Neuronal stem cell (in vitro differentiated cells): Measurements from ENCODE around the gene ICA1.

Experiments used
- DNase-seq: peaks from one replicate; pipeline ENCODE4 v3.0.0-alpha.2; 2013; ENCODE audit warnings: low spot score
- H2AFZ ChIP-seq: one replicate; pipeline ENCODE4 v1.6.1; 2013; ENCODE audit warnings: mild to moderate bottlenecking, low read length, inconsistent platforms
- H2AK5ac ChIP-seq: 2 replicates; pipeline ENCODE4 v1.6.1; 2013; ENCODE audit warnings: low read depth, mild to moderate bottlenecking, inconsistent platforms, low read length, moderate library complexity, mixed read lengths
- H2BK120ac ChIP-seq: 2 replicates; pipeline ENCODE4 v1.6.1; 2013; ENCODE audit warnings: low read depth, mild to moderate bottlenecking, inconsistent platforms, low read length, moderate library complexity, mixed read lengths
- H2BK12ac ChIP-seq: one replicate; pipeline ENCODE4 v1.6.1; 2013; ENCODE audit warnings: low read length, inconsistent platforms
- H2BK15ac ChIP-seq: 2 replicates; pipeline ENCODE4 v1.6.1; 2013; ENCODE audit warnings: mild to moderate bottlenecking, low read length, inconsistent platforms, mixed read lengths
- H2BK5ac ChIP-seq: one replicate; pipeline ENCODE4 v1.6.1; 2013; ENCODE audit warnings: inconsistent platforms, mild to moderate bottlenecking, low read length, moderate library complexity
- H3K14ac ChIP-seq: one replicate; pipeline ENCODE4 v1.6.1; 2013; ENCODE audit warnings: low read length, inconsistent platforms
- H3K18ac ChIP-seq: 2 replicates; pipeline ENCODE4 v1.6.1; 2013; ENCODE audit warnings: low read length, inconsistent platforms
- H3K23ac ChIP-seq: 2 replicates; pipeline ENCODE4 v1.6.1; 2013; ENCODE audit warnings: low read depth, mild to moderate bottlenecking, mixed read lengths, low read length, inconsistent platforms; ENCODE audit not compliant: poor library complexity
- H3K27ac ChIP-seq: replicated peaks from 3 replicates; pipeline ENCODE4 v1.5.1; 2013; ENCODE audit warnings: low read length, inconsistent platforms
- H3K27me3 ChIP-seq, 3 experiments: 2 replicates each; pipeline ENCODE4 v1.6.1; 2013; ENCODE audit warnings: low read length in 3 of 3, mild to moderate bottlenecking in 2 of 3, inconsistent platforms in 1 of 3, low read depth in 1 of 3, mixed read lengths in 1 of 3, moderate library complexity in 1 of 3; ENCODE audit not compliant: control insufficient read depth in 3 of 3, insufficient read depth in 3 of 3
- H3K36me3 ChIP-seq, 2 donors: replicated peaks in 1 of 2; 2 replicates each; pipeline ENCODE4 v1.6.1; 2013; ENCODE audit warnings: low read length in 2 of 2; ENCODE audit not compliant: control insufficient read depth in 2 of 2, insufficient read depth in 2 of 2
- H3K4ac ChIP-seq: 2 replicates; pipeline ENCODE4 v1.6.1; 2013; ENCODE audit warnings: inconsistent platforms, mild to moderate bottlenecking, low read length, moderate library complexity
- H3K4me1 ChIP-seq, 2 donors: 1 replicate in 1 of 2; 2 replicates in 1 of 2; pipeline ENCODE4 v1.6.1; 2013; ENCODE audit warnings: low read length in 2 of 2, low read depth in 1 of 2; ENCODE audit not compliant: control insufficient read depth in 2 of 2, insufficient read depth in 1 of 2
- H3K4me2 ChIP-seq: one replicate; pipeline ENCODE4 v1.6.1; 2013; ENCODE audit warnings: mild to moderate bottlenecking, low read length, inconsistent platforms; ENCODE audit not compliant: insufficient read depth, poor library complexity, severe bottlenecking
- H3K4me3 ChIP-seq, 2 donors: 2 replicates each; pipeline ENCODE4 v1.5.1; 2013; ENCODE audit warnings: low read length in 2 of 2, mild to moderate bottlenecking in 2 of 2, inconsistent platforms in 1 of 2, moderate library complexity in 1 of 2
- H3K79me1 ChIP-seq: one replicate; pipeline ENCODE4 v1.6.1; 2013; ENCODE audit warnings: low read depth, mild to moderate bottlenecking, inconsistent platforms, low read length, moderate library complexity
- H3K9ac ChIP-seq: one replicate; pipeline ENCODE4 v1.6.1; 2013; ENCODE audit warnings: mild to moderate bottlenecking, low read depth, low read length, inconsistent platforms; ENCODE audit not compliant: poor library complexity
- H3K9me3 ChIP-seq, 2 donors: replicated peaks in 1 of 2; 2 replicates each; pipeline versions ENCODE3 to v1.6.1; 2013; ENCODE audit warnings: low read length in 2 of 2, mild to moderate bottlenecking in 2 of 2, inconsistent platforms in 1 of 2, low read depth in 1 of 2, mixed read lengths in 1 of 2, moderate library complexity in 1 of 2; ENCODE audit not compliant: control insufficient read depth in 2 of 2, insufficient read depth in 1 of 2
- H4K8ac ChIP-seq: one replicate; pipeline ENCODE4 v1.6.1; 2013; ENCODE audit warnings: low read depth, mild to moderate bottlenecking, inconsistent platforms, low read length, moderate library complexity
- H4K91ac ChIP-seq: one replicate; pipeline ENCODE4 v1.6.1; 2013; ENCODE audit warnings: low read length, low read depth, mild to moderate bottlenecking, inconsistent platforms; ENCODE audit not compliant: poor library complexity
- WGBS, 2 donors: extraction: QIAGEN DNeasy Blood & Tissue Kit; methylation state at CpG; one replicate each; pipeline ENCODE4 v1.1.7; 2013; ENCODE audit warnings: missing lambda C conversion rate in 2 of 2, mixed read lengths in 1 of 2; ENCODE audit not compliant: insufficient read length in 2 of 2, insufficient replicate concordance in 1 of 2; ENCODE audit errors: extremely low coverage in 2 of 2; 5-methylcytosine and 5-hydroxymethylcytosine counted together

ICA1 gene

GRCh38 chr7:8278183-8278582 lies 16.2 kb upstream of the ICA1 start:
- H2BK12ac ChIP-seq, result no peak overlapping the region
- no peak for DNase-seq
- no peaks in the 10 kb centered on the region for H3K27me3 ChIP-seq
- H2BK5ac ChIP-seq, result no peak overlapping the region
- no peak overlapping the region for H3K27ac ChIP-seq
- no peak overlapping the region for H2AK5ac ChIP-seq
- no peaks in the 10 kb centered on the region for H3K79me1 ChIP-seq
- H2BK15ac ChIP-seq, result no peak overlapping the region
- H2AFZ ChIP-seq, result no peak overlapping the region
- H4K8ac ChIP-seq, result no peak overlapping the region
- WGBS, 2 donors, result no CpG with 5 or more reads among the region's 2 CpGs
- no peak overlapping the region for H2BK120ac ChIP-seq
- H3K4ac ChIP-seq, result no peak overlapping the region
- no peak overlapping the region for H3K18ac ChIP-seq
- H3K4me3 ChIP-seq, result no peak overlapping the region
- no peak overlapping the region for H3K9ac ChIP-seq
- no peak overlapping the region for H3K23ac ChIP-seq
- H4K91ac ChIP-seq, result no peak overlapping the region
- no peak overlapping the region for H3K14ac ChIP-seq
- no peaks in the 10 kb centered on the region for H3K9me3 ChIP-seq
- no peak overlapping the region for H3K4me2 ChIP-seq
- H3K4me1 ChIP-seq, result no peaks in the 10 kb centered on the region
- no peaks in the 10 kb centered on the region for H3K36me3 ChIP-seq

DNA sequence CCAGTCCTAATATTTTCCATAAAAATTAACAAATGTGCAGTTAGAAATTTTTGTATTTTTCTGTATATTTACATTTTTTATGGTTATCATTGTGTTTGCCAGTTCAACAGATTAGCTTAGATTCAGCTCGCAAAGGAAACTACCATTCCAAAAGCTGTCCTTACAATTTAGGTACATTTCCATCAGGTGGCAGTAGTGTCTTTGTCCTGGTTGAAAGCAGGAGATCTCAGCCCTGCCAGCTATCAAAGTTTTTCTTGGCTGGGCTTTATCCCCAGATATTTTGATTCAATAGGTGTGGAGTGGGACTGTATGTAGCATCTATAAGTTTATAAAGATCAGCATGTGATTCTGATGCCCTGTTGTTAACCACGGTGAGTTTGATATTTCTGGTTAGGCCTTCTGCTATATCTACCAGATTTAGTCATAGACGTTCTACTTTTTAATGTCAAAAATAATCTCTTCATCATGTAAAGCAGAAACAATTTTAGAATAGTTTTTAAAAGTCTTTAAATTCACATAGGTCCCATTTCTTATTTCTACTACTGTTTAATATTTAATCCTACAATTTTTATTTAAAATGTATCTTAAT lies 15.5 kb upstream of the ICA1 start:
- no peak overlapping the region for H2BK15ac ChIP-seq
- H4K91ac ChIP-seq, result no peak overlapping the region
- no peak overlapping the region for H3K4ac ChIP-seq
- H3K36me3 ChIP-seq, result no peaks in the 10 kb centered on the region
- no peak overlapping the region for H3K4me3 ChIP-seq
- no peak overlapping the region for H2AFZ ChIP-seq
- no peak overlapping the region for H3K23ac ChIP-seq
- no peak overlapping the region for H2BK5ac ChIP-seq
- no peak overlapping the region for H4K8ac ChIP-seq
- no peak overlapping the region for H2BK120ac ChIP-seq
- DNase-seq, result no peak
- H3K27ac ChIP-seq, result no peak overlapping the region
- no peak overlapping the region for H2BK12ac ChIP-seq
- no peaks in the 10 kb centered on the region for H3K27me3 ChIP-seq
- H2AK5ac ChIP-seq, result no peak overlapping the region
- H3K14ac ChIP-seq, result no peak overlapping the region
- H3K18ac ChIP-seq, result no peak overlapping the region
- H3K4me1 ChIP-seq, result no peaks in the 10 kb centered on the region
- no CpG with 5 or more reads among the region's 3 CpGs for WGBS, 2 donors
- no peaks in the 10 kb centered on the region for H3K9me3 ChIP-seq
- no peak overlapping the region for H3K9ac ChIP-seq
- no peak overlapping the region for H3K4me2 ChIP-seq
- H3K79me1 ChIP-seq, result no peaks in the 10 kb centered on the region

GRCh38 chr7:8274589-8274988 lies 12.6 kb upstream of the ICA1 start:
- H3K27ac ChIP-seq, result no peak overlapping the region
- no peaks in the 10 kb centered on the region for H3K79me1 ChIP-seq
- no CpG with 5 or more reads among the region's 2 CpGs for WGBS, 2 donors
- H2AK5ac ChIP-seq, result no peak overlapping the region
- H2AFZ ChIP-seq, result no peak overlapping the region
- H3K14ac ChIP-seq, result no peak overlapping the region
- H3K18ac ChIP-seq, result no peak overlapping the region
- H4K91ac ChIP-seq, result no peak overlapping the region
- no peaks in the 10 kb centered on the region for H3K9me3 ChIP-seq
- H3K4ac ChIP-seq, result no peak overlapping the region
- no peaks in the 10 kb centered on the region for H3K36me3 ChIP-seq
- H4K8ac ChIP-seq, result no peak overlapping the region
- no peak overlapping the region for H3K4me3 ChIP-seq
- DNase-seq, result no peak
- no peak overlapping the region for H2BK15ac ChIP-seq
- no peak overlapping the region for H2BK12ac ChIP-seq
- H3K4me2 ChIP-seq, result no peak overlapping the region
- H2BK120ac ChIP-seq, result no peak overlapping the region
- H2BK5ac ChIP-seq, result no peak overlapping the region
- no peak overlapping the region for H3K23ac ChIP-seq
- no peaks in the 10 kb centered on the region for H3K4me1 ChIP-seq
- no peak overlapping the region for H3K9ac ChIP-seq
- H3K27me3 ChIP-seq, result no peaks in the 10 kb centered on the region

DNA sequence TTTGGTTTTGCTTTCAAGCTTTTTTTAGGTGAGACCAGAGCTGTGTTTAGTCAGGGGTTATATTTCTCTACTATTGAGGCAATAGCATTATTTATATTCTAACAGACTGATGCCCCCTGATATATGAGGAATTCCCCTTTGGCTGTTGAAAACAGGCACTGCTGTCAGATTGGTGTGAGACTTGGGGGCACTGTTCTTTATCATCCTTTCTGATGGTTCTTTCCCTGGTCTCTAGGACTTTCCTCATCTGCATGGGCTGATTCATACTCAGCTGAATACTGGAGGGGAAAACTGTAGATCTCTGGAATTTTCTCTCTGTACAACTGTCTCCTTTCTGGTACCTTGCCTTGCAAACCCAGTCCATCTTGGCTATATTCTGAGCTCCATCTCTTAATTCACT lies 10.0 kb upstream of the ICA1 start:
- no peak overlapping the region for H2BK120ac ChIP-seq
- no peak overlapping the region for H3K9ac ChIP-seq
- H3K18ac ChIP-seq, result no peak overlapping the region
- no peaks in the 10 kb centered on the region for H3K4me1 ChIP-seq
- no peak overlapping the region for H3K4ac ChIP-seq
- H3K4me2 ChIP-seq, result no peak overlapping the region
- no peak overlapping the region for H2BK5ac ChIP-seq
- H3K9me3 ChIP-seq, result no peaks in the 10 kb centered on the region
- H4K91ac ChIP-seq, result no peak overlapping the region
- no peak overlapping the region for H3K14ac ChIP-seq
- no peaks in the 10 kb centered on the region for H3K36me3 ChIP-seq
- no peak overlapping the region for H2AFZ ChIP-seq
- no peak overlapping the region for H4K8ac ChIP-seq
- no peak overlapping the region for H2BK15ac ChIP-seq
- H3K79me1 ChIP-seq, result no peaks in the 10 kb centered on the region
- no peaks in the 10 kb centered on the region for H3K27me3 ChIP-seq
- no peak overlapping the region for H3K27ac ChIP-seq
- no peak overlapping the region for H2BK12ac ChIP-seq
- H3K4me3 ChIP-seq, result no peak overlapping the region
- DNase-seq, result no peak
- no peak overlapping the region for H2AK5ac ChIP-seq
- H3K23ac ChIP-seq, result no peak overlapping the region
